Measurements from ENCODE around the gene MTG2.

MTG2 gene

DNA sequence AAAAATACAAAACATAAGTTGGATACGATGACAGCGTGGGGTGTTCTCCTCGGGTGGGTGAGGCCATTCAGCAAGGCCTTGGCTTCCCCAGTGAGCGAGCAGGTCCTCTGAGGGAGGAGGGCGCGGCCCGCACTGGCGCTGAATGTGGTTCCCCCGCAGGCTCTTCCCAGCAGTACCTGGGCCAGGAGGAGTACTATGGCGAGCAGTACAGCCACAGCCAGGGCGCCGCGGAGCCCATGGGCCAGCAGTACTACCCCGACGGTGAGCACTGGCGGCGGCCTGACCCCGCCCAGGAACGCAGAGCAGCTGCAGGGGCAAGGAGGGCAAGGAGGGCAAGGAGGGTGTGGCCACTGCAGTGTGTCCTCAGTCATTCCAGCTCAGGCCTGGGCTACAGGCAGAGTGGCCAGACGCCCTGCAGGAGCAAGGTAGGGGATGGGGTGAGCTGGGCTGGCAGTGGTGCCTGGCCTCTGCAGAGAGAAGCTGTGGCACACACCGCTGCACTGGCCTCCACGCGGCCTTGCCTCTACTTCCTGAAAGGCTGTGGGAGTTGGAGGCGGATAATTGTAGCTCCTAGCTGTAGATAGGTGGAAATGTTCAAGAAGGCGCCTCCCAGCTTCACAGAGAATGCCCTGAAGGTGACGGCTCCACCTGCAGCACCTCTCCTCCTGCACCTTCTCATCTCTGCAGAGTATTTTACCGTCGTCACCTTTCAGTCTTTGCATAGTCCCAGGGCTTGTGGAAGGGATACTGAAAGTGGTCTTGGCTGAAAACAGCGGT lies 18.7 kb upstream of the MTG2 start:
- DNase-seq = no peak

DNA sequence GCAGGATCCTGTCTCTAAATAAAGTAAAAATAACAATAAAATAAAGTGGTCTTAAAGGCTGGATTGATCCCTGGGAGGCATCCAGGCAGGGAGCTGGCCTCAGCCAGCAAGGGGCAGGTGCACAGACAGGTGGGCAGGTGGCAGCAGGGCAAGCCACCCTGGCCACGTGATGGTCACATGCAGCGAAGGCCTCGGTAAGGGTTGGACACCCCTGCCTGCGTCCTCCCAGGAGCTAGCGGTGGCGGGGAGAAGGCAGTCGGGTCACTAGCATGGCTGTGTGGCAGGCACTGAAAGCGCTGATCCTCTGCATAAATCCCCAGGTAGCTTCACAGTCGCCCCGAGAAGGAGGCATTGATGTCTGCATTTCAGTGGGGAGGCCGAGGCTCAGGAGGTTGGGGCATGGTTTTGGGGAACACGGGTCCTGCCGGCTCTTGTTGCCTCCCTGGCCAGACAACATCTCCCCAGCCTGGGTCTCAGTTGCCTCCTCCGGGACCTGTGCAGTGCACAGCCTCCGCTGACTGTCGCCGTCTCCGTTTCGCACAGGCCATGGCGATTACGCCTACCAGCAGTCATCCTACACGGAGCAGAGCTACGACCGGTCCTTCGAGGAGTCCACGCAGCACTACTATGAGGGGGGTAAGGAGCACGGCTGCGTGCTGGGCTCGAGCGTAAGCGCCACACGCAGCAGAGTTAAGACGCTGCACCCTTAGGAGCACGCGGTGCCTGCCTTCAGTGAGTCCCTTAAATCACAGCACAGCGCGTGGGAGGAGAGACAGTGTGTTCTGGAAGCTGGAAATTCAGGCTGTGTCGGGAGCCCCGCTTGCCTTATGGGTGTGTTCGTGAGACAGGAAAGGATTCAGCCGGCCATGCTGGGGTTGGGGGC lies 17.7 kb upstream of the MTG2 start:
- no peak for DNase-seq

DNA sequence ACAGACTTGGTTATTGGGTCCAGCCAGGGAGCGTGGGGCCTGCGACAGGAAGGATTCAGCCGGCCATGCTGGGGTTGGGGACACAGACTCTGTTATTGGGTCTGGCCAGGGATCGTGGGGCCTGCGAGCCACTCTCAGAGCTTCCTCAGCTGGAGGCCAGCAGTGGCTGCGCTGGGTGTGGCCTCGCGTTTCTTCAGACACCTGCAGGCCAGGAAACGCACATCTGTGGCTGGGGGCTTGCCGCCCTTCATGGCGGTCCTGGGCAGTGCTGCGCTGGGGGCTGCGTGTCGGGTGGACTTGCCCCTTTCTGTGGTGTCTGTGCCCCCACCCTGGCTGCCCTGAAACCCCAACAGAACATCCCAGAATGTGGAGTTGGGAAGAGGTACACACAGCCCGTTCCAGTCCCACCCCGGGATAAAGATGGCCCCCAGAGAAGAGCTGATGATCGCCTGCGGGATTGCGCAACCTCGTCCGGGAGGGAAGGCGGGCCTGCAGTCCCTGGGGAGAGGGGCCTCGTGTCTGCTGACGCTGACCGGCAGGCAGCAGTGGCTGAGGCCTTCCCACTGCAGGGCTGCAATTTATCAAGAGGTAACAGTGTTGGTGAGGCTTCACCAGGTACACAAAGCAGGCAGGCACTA lies 16.9 kb upstream of the MTG2 start:
- DNase-seq = no peak

DNA sequence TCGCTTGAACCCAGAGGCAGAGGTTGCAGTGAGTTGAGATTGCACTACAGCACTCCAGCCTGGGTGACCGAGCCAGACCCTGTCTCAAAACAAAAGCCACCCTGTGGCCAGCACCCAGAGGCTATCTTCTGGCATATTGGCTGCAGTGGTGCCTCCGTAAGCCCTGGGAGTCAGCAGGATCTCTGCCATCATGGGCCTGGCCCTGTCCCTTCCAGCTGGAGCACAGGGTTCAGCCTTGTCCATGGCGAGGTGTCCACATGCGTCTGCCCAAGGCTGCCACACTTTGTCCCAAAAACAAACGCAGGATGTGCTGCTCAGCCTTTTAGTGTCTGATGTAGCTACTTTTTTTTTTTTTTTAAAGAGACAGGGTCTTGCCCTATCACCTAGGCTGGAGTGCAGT lies 15.4 kb upstream of the MTG2 start:
- no peak for DNase-seq

DNA sequence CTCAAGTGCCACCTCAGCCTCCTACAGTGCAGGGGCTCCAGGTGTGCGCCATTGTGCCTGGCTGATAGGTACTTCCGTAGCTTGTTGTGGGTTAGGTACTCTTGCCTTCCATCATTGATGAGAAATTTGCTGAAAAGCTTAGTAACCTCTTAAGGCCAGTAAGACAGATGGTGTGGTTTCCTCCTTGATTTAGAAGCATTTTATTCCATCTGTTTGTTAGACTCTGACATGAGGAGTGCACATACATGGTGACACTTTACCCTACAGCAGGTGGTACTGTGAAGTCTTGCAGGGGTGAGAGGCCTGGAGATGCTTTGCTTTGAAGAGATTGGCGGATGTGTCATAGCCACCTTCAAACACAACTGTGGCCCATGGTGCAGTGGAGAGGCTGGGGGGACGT lies 14.8 kb upstream of the MTG2 start:
- no peak for DNase-seq

DNA sequence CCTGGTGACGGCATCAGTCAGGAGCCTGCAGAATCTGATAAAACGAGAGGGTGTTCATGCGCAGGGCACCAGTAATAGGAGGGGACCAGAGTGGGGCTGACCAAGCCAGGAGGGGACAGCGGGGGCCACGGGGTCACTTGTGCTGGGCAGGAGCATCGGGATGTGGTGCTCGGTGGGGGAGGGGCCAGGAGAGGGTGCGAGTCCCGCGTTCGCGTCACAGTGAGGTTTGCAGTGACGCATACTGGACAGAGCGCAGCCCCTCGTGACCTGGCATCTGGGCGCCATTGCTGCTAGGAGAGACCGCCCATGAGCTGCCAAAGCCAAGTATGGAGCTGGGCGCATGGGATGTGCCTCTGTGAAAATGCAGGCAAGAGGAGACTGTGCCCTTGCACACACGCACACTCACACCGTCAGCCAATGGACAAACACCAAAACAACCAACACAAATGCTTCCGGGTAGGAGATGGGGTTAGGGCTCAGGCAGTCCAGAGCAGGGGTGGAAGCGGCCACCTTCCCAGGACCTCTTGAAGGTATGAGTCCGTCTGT lies 13.9 kb upstream of the MTG2 start:
- no peak for DNase-seq

DNA sequence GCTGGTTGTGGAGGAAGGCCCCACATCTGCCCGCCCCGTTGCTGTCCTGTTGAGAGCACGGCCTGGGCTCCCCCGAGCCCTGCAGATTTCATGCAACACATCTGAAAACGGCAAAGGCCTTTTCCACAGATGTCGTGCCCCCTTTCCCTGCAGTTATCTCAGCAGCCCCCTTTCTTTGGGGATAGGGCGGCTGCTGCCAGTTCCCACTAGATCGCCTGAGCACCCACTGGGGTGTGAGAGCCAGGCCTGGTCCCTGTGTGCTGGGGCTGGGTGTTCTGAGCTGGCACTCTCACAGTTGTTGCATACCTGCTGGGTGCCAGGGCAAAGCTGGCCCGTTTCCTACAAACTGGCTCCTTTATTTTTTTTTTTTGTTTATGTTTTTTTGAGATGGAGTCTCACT lies 12.3 kb upstream of the MTG2 start:
- DNase-seq = no peak

DNA sequence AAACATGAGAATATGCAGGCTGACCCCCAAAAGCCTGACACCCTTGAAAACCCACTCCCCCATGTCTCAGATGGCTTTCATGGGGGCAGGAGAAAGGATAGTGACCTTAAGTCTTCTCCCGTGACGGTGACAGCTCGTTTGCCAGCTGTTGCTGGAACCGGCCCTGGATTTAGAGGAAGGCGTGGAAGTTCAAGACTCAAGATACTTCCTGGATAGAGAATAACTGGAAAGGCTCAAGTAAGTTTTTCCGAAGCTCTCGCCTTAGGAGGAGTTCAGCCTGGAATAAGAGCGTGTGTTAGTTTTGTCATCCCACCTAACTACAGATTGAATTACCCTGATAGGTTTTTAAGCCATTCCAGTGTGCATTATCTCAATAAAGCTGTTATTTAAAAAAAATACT lies 11.6 kb upstream of the MTG2 start:
- no peak for DNase-seq

DNA sequence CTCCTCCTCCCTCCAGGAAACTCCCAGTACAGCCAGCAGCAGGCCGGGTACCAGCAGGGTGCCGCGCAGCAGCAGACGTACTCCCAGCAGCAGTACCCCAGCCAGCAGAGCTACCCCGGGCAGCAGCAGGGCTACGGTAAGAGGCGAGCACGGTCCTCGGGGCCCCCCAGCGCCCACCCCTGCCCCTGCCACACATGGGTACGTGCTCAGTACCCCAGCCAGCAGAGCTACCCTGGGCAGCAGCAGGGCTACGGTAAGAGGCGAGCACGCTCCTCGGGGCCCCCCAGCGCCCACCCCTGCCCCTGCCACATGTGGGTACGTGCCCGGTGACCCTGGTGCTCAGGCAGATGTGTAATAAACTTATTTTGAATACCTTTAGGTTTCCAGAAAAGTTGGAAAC lies 10.2 kb upstream of the MTG2 start:
- no peak for DNase-seq

DNA sequence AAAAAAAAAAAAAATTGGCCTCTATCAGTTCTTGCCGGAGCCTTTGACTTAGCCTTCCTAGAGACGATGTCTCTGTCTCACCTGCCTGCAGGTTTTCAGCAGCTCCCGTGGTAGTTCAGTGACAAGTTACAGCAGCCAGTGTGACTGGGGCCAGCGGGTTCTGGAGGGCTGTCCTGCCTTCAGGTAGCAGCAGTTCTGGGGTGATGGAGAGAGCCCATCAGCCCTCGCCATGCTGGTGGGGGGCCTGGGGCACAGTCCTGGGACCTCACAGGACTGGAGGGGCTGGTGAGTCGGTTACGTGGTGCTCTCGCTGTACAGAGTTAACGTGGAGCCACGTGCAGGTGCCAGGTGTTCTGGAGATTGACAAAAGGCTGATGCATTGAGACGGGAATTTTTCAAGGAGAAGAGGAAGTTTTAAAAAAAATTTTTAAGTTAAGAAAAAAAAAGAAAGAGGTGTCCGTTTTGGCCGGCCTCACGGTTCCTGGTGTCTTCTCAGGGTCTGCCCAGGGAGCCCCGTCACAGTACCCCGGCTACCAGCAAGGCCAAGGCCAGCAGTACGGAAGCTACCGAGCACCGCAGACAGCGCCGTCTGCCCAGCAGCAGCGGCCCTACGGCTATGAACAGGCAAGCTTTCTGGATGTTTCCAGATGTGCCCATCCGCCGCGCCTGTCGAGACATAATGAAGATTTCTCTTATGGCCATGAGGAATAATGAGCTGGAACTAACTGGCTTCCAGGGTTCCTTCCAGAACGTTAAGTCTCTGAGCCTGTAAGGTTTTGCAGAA lies 8.6 kb upstream of the MTG2 start:
- DNase-seq = no peak

DNA sequence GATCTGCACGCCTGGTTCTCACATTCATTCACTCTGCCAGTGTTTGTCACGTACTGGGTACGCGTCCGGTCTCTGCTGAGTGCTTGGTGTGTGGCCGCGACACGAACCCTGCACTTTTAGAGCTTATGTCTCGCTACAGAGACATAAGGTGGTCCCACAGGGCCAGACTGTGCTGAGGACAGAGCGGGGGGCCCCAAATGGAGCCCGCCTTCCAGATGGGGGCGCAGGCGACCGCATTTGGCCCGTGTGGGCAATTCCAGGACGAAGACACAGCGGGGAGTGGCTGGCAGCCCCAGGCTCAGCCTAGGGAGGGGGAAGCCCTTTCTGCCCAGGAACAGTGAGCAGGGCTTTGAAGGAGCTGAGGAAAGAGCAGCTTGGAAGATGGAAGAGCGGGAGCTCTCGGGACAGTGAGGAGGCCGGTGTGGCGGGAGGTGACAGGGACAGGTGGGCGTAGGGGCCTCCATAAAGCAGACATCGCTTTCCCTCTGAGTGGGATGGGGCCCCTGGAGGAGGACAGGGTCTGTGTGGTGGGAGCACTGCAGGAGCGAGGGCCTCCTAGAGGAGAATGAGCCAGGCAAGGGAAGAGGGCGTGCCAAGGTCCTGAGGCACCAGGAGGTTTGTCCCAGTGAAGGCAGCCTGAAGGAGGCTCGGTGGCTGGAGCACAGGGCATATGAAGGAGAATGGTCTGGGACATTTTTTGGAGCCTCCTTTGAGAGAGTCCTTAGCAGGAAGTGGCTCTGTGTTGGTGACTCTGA lies 7.8 kb upstream of the MTG2 start:
- DNase-seq = no peak

DNA sequence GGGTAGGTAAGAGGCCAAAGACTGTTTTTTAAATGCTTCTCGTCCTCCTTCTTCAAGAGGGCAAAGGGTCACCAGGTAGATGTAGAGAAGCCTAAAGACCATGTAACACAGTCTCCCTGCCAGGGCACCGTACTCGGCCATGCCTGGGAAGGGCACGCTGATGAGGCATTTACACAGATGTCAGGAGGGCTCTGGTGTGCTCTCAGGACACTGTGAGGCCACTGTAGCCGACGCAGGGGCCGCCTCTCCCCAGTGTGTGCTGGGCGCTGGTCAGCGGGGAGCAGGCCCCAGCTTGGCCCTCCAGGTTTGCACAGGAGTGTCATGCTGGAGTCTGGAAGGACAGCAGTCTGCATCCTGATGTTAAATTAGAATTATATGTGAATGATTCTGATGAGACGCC lies 7.1 kb upstream of the MTG2 start:
- no peak for DNase-seq

DNA sequence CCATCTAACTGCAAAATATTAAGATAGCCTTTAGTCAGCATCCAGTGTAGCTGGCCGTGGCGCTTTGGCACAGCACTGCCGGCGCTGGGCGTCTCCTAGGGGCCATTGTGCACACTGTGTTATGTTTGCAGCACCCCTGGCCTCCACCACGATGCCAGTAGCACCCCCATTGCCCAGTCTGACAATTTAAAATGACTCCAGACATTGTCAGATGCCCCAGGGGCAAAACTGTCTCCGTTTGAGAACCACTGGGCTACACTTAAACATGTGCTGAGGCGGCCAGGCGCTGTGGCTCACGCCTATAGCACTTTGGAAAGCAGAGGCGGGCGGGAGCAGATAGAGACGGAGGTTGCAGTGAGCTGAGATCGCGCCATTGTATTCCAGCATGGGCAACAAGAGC lies 6.0 kb upstream of the MTG2 start:
- no peak for DNase-seq

DNA sequence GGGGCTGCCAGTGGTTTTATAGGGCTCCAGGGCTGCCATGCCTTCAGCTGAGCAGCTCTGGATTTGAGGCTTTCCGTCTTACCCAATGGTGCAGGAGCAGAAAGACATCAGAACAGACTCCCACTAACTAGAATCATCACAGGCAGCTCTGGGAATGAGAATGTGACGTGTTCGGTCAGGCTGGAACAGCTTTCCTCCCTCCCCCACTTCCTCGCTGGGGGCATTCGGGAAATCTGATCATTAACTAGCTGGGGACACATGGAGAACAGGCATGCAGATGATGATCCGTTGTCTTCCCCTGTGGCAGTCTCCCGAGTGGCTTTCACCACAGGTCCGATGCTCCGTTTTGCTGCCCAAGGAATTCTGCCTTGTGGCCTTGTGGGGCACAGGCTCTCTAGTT lies 5.5 kb upstream of the MTG2 start:
- no peak for DNase-seq

DNA sequence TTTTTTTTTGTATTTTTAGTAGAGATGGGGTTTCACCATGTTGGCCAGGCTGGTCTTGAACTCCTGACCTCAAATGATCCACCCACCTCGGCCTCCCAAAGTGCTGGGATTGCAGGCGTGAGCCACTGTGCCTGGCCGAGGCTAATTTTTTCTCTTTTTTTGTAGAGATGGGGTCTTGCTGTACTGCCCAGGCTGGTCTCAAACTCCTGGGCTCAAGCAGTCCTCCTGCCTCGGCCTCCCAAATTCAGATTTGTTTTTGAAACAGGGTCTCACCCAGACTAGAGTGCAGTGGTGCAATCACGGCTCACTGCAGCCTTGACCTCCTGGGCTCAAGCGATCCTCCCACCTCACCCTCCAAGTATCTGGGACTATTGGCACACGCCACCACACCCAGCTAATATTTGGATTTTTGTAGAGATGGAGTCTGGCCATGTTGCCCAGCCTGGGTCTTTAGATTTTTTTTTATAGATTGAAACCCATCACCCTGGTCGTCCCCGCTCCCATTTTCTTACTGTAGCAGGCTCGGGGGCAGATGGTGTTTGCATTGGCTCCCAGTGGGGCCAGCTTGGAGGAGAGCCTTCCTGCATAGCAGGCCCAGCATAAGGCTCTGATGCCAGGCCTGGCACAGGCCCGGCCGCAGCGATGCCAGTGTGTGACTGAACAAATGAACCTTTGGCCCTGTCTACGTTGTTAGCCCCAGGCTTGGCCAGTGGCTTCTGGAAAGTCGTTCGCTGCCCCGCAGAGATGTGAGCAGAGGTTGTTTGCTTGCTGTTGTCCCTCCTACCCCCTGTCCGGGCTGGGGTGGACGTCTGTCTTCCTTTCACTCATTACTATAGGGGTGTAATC lies 4.3 kb upstream of the MTG2 start:
- DNase-seq = no peak

DNA sequence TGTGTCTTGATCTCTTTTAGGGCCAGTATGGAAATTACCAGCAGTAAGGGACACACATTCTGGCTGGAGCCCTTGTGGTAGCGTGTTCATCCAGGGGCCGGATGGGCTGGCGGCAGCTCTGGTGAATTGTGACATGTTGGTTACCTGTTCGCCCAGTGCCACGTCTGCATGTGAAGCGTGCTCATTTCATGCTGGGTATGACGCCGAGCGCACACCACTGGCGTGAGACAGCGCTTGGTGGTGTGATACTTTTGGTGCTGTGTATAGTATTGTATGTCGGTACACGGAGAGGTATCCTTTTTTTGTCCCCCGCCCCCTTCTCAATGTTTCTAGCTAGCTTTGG lies 3.7 kb upstream of the MTG2 start:
- DNase-seq = no peak

DNA sequence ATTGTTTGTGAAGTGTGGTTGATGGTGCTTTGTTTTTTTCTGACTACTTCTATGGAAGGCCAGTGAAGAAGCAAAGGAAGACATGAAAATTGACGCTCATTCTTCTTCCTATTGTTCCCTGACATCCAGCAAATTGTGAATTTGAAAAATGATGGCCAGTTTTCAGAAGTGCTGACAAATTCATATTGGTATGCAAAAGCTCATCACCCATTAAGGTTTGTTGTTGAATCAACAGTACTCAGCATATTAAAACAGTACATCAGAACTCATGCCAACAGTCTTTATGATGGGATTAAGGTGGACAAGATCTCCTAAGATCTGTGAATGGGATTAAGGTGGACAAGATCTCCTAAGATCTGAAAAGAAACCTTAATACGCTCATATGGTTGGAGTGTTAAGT lies 1.0 kb upstream of the MTG2 start:
- DNase-seq = no peak

DNA sequence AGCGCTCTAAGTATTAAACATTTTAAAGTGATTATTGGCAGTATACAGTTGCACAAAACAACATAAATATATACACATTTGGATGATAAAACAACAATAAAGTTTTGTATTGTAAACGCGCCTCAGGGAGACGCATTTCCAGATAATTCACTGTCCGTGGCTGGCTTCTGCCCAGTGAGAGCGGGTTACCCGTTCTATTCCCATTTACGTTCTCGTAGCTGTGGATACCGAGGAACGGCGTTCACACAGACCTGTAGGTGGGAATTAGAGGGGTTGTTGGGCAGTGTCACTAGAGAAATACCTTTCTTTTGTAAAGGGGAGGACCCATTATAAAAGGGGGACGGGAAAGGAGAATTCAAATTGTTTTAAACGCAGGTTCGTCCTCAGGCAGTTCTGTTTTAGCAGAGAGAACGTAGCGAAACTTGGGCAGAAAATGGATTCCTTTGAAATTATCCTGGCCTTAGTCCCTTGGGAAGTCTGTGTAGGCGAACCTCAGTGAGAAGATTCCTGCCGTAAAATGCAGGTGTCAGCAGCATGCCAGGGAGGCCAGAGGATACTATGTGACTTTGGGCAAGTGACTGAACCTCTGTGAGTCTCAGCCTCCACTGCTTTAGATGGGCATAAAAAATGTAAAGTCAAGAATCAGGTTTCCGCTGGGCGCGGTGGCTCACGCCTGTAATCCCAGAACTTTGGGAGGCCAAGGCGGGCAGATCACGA lies 756 bp downstream of the MTG2 start:
- no peak for DNase-seq

DNA sequence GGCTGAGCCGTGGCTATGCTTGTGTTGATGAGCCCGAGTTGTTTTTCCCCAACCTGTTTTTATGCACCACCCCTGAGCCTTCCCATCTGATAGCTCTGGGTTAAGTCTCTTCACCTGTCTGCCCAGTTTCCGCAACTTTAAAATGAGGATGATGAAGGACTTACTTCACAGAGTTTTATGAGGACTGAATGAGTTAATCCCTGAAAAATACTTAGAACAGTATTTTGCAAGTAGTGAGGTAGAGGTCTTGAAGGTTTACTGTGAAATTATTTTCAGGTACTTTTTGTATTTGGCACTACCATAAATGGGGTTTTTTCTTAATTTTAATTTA lies 3.2 kb downstream of the MTG2 start:
- no peak for DNase-seq
